Neural progenitor cell (in vitro differentiated cells): ENCODE results near the gene NLRP6. TPM values are rescaled to one million over a fixed set of nuclear protein-coding genes. Genes with fewer than 3 reads are reported as not detected.
"Not testable (repeated sequence)": the region's sequence is repeated elsewhere in the genome, so short reads cannot be mapped to it uniquely, and the experiment has no call there.

Source experiments
- DNase-seq: peaks from one replicate; pipeline ENCODE4 v3.0.0-alpha.2; 2016; ENCODE audit warnings: low spot score
- H2AFZ ChIP-seq: fragments of 200-600 bp; sonication (generic); replicated peaks from 2 replicates; pipeline ENCODE4 v1.6.1; 2016; ENCODE audit warnings: antibody characterized with exemption
- H3F3A ChIP-seq: fragments of 200-600 bp; sonication (generic); 2 replicates; pipeline ENCODE4 v1.6.1; 2016; ENCODE audit warnings: antibody characterized with exemption, low read depth
- H3K27ac ChIP-seq: fragments of 200-600 bp; sonication (generic); 2 replicates; pipeline ENCODE4 v1.5.1; 2016; ENCODE audit warnings: mild to moderate bottlenecking
- H3K27me3 ChIP-seq: fragments of 200-600 bp; sonication (generic); 2 replicates; pipeline ENCODE4 v1.6.1; 2016; ENCODE audit warnings: mild to moderate bottlenecking, moderate library complexity
- H3K36me3 ChIP-seq: fragments of 200-600 bp; sonication (generic); 2 replicates; pipeline ENCODE4 v1.5.1; 2016
- H3K4me1 ChIP-seq: fragments of 200-600 bp; sonication (generic); 2 replicates; pipeline ENCODE4 v1.6.1; 2016; ENCODE audit warnings: mixed run types
- H3K4me2 ChIP-seq: fragments of 200-600 bp; sonication (generic); 2 replicates; pipeline ENCODE4 v1.6.1; 2016
- H3K4me3 ChIP-seq: fragments of 200-600 bp; sonication (generic); 2 replicates; pipeline ENCODE4 v1.5.1; 2016
- H3K79me2 ChIP-seq: fragments of 200-600 bp; sonication (generic); 2 replicates; pipeline ENCODE4 v1.6.1; 2016; ENCODE audit warnings: low read depth
- H3K9ac ChIP-seq: fragments of 200-600 bp; sonication (generic); 2 replicates; pipeline ENCODE4 v1.6.1; 2016
- H3K9me3 ChIP-seq: fragments of 200-600 bp; sonication (generic); 2 replicates; pipeline ENCODE4 v1.5.1; 2016; ENCODE audit warnings: low read depth
- H4K20me1 ChIP-seq: fragments of 200-600 bp; sonication (generic); 2 replicates; pipeline ENCODE4 v1.6.1; 2016; ENCODE audit warnings: low read depth
- H3K27ac Mint-ChIP-seq: 3 replicates; pipeline ENCODE4 v1.8.0; 2021; ENCODE audit warnings: mixed read lengths
- H3K27me3 Mint-ChIP-seq: 2 replicates; pipeline ENCODE4 v1.8.0; 2022; ENCODE audit warnings: low read depth, mild to moderate bottlenecking, inconsistent platforms, moderate library complexity, mixed read lengths; ENCODE audit not compliant: insufficient read depth
- H3K36me3 Mint-ChIP-seq: 3 replicates; pipeline ENCODE4 v1.8.0; 2021; ENCODE audit warnings: mixed read lengths
- H3K4me1 Mint-ChIP-seq: 3 replicates; pipeline ENCODE4 v1.8.0; 2021; ENCODE audit warnings: mixed read lengths
- H3K4me3 Mint-ChIP-seq: 3 replicates; pipeline ENCODE4 v1.8.0; 2021; ENCODE audit warnings: mild to moderate bottlenecking, moderate library complexity, mixed read lengths
- H3K9me3 Mint-ChIP-seq: 3 replicates; pipeline ENCODE4 v1.8.0; 2020; ENCODE audit warnings: mixed read lengths
- CTCF ChIP-seq: fragments of 200-600 bp; sonication (generic); IDR thresholded peaks from 2 replicates; pipeline ENCODE4 v1.5.1; 2017; ENCODE audit warnings: antibody characterized with exemption, mild to moderate bottlenecking
- EZH2 ChIP-seq: fragments of 200-600 bp; sonication (generic); IDR thresholded peaks from 2 replicates; pipeline ENCODE4 v1.6.1; 2017; ENCODE audit warnings: antibody characterized with exemption, mild to moderate bottlenecking, moderate library complexity
- EZH2phosphoT487 ChIP-seq: fragments of 200-600 bp; sonication (generic); IDR thresholded peaks from 2 replicates; pipeline ENCODE4 v1.6.1; 2017; ENCODE audit warnings: antibody characterized with exemption
- total RNA-seq: library from RNA; depleted of rRNA; stranded (reverse); fragments of >200 nt; gene quantifications from 2 replicates; pipeline ENCODE4 v1.2.3, GENCODE V29; 2015; ENCODE audit warnings: low replicate concordance

The NLRP6 gene
- total RNA-seq, 1 donor from 2014 or later, result not detected

GRCh38 chr11:236774-237767 is 41.1 kb upstream of the NLRP6 start, which contains the start of gene PSMD13:
Gene PSMD13 (plus strand): TSS chr11:236976. CDS start chr11:237050, 74 bp downstream.
- peak within 1 kb of the TSS; percentile 90 for H2AFZ ChIP-seq
- no peaks in the 10 kb centered on the region for H3K27me3 ChIP-seq
- H3K4me3 ChIP-seq, result peak within 1 kb of the TSS; percentile 89
- peak; percentile 94 for DNase-seq
- Mint-ChIP-seq H3K27me3 (peaks cover 4% of the 10 kb centered on the region), H3K27ac (peak within 1 kb of the TSS; percentile 94), H3K9me3 (no peaks in the 10 kb centered on the region), H3K36me3 (peaks cover 9% of the 10 kb centered on the region), H3K4me1 (peaks cover 23% of the 10 kb centered on the region), H3K4me3 (peak within 1 kb of the TSS; percentile 97)
- peaks cover 12% of the 10 kb centered on the region for H3F3A ChIP-seq
- peaks cover 11% of the 10 kb centered on the region for H4K20me1 ChIP-seq
- peak within 1 kb of the TSS; percentile 98 for H3K4me2 ChIP-seq
- H3K9me3 ChIP-seq, result no peaks in the 10 kb centered on the region
- TF ChIP-seq EZH2phosphoT487 (peak; percentile 31), CTCF (no peak), EZH2 (no peak)
- peaks cover 46% of the 10 kb centered on the region for H3K79me2 ChIP-seq
- peaks cover 12% of the 10 kb centered on the region for H3K4me1 ChIP-seq
- peak within 1 kb of the TSS; percentile 80 for H3K27ac ChIP-seq
- no peaks in the 10 kb centered on the region for H3K36me3 ChIP-seq
- H3K9ac ChIP-seq, result peak within 1 kb of the TSS; percentile 65

GRCh38 chr11:238346-238745 is 39.9 kb upstream of the NLRP6 start:
- H3K27ac Mint-ChIP-seq, H3K9me3 ChIP-seq, H3K27ac ChIP-seq, H3K36me3 ChIP-seq, H2AFZ ChIP-seq, H3K27me3 ChIP-seq, H3K4me3 ChIP-seq, DNase-seq, H3K9me3 Mint-ChIP-seq, H3K9ac ChIP-seq, H3K27me3 Mint-ChIP-seq: not testable (repeated sequence)
- Histone ChIP-seq H3F3A (peaks cover 12% of the 10 kb centered on the region), H3K79me2 (peaks cover 46% of the 10 kb centered on the region), H3K4me2 (peak overlapping the region; percentile 98), H4K20me1 (peaks cover 11% of the 10 kb centered on the region), H3K4me1 (peaks cover 12% of the 10 kb centered on the region)
- peaks cover 23% of the 10 kb centered on the region for H3K4me1 Mint-ChIP-seq
- H3K36me3 Mint-ChIP-seq, result peaks cover 13% of the 10 kb centered on the region
- H3K4me3 Mint-ChIP-seq, result peak overlapping the region; percentile 97

- H3K4me1 ChIP-seq, result peaks cover 9% of the 10 kb centered on the region
- no peaks in the 10 kb centered on the region for H3K9me3 Mint-ChIP-seq
- H3K27ac Mint-ChIP-seq, result no peak overlapping the region
- no peak overlapping the region for H3K4me2 ChIP-seq
- H3K27ac ChIP-seq, result no peak overlapping the region
- H3K4me1 Mint-ChIP-seq, result peaks cover 18% of the 10 kb centered on the region
- no peak overlapping the region for H3K4me3 Mint-ChIP-seq
- no peak overlapping the region for H3K4me3 ChIP-seq
- no peaks in the 10 kb centered on the region for H3K27me3 ChIP-seq
- no peaks in the 10 kb centered on the region for H3K27me3 Mint-ChIP-seq
- peaks cover 11% of the 10 kb centered on the region for H4K20me1 ChIP-seq
- no peak overlapping the region for H2AFZ ChIP-seq
- peaks cover 11% of the 10 kb centered on the region for H3F3A ChIP-seq
- no peak overlapping the region for H3K9ac ChIP-seq
- no peak for TF ChIP-seq EZH2phosphoT487
- TF ChIP-seq CTCF, result no peak
- peaks cover 39% of the 10 kb centered on the region for H3K79me2 ChIP-seq
- peaks cover 7% of the 10 kb centered on the region for H3K36me3 ChIP-seq
- peaks cover 15% of the 10 kb centered on the region for H3K36me3 Mint-ChIP-seq
- no peak for DNase-seq
- H3K9me3 ChIP-seq, result no peaks in the 10 kb centered on the region
Measured at GRCh38 chr11:240315-240714, 37.9 kb upstream of the NLRP6 start.

- H3K9me3 Mint-ChIP-seq, result no peaks in the 10 kb centered on the region
- no peak overlapping the region for H3K4me2 ChIP-seq
- no peak for DNase-seq
- H3K27ac ChIP-seq, result no peak overlapping the region
- H4K20me1 ChIP-seq, result peaks cover 11% of the 10 kb centered on the region
- H2AFZ ChIP-seq, result no peak overlapping the region
- no peaks in the 10 kb centered on the region for H3K27me3 ChIP-seq
- no peak overlapping the region for H3K4me3 ChIP-seq
- peaks cover under 1% of the 10 kb centered on the region for H3F3A ChIP-seq
- H3K27me3 Mint-ChIP-seq, result no peaks in the 10 kb centered on the region
- H3K27ac Mint-ChIP-seq, result no peak overlapping the region
- peaks cover 7% of the 10 kb centered on the region for H3K36me3 ChIP-seq
- H3K4me1 ChIP-seq, result peaks cover 7% of the 10 kb centered on the region
- H3K79me2 ChIP-seq, result peaks cover 34% of the 10 kb centered on the region
- peaks cover 17% of the 10 kb centered on the region for H3K36me3 Mint-ChIP-seq
- H3K9ac ChIP-seq, result no peak overlapping the region
- TF ChIP-seq CTCF (no peak), EZH2phosphoT487 (no peak), EZH2 (no peak)
- no peak overlapping the region for H3K4me3 Mint-ChIP-seq
- H3K9me3 ChIP-seq, result no peaks in the 10 kb centered on the region
- peaks cover 13% of the 10 kb centered on the region for H3K4me1 Mint-ChIP-seq
Measured at GRCh38 chr11:241634-242033, 36.6 kb upstream of the NLRP6 start.
